ENCODE results near the gene CD37. TPM values are rescaled to one million over a fixed set of nuclear protein-coding genes. Genes with fewer than 3 reads are reported as not detected.

The CD37 gene
- total RNA-seq, 1 donor from 2014 or later = 2.3 TPM

- DNase-seq = no peak
Measured at GRCh38 chr19:49380391-49380790, 45.2 kb downstream of the CD37 start.

GRCh38 chr19:49382639-49383038 is 47.4 kb downstream of the CD37 start:
- no peak for DNase-seq

GRCh38 chr19:49383599-49383998 is 48.4 kb downstream of the CD37 start:
- no peak for DNase-seq

GRCh38 chr19:49387936-49388372 is 52.7 kb downstream of the CD37 start, which contains the start of gene KASH5:
KASH5 (plus strand) TSS chr19:49388249; CDS start chr19:49390884, 2,635 bp downstream.
- peak; percentile 22 for DNase-seq

GRCh38 chr19:49389406-49389805 is 54.2 kb downstream of the CD37 start:
- no peak for DNase-seq

Small RNAs within 50 kb of the gene (small RNA-seq; reads per million reads assigned to genes)
- not detected for gene MIR4324 (ENCODE audit: low replicate concordance)

Other genes with a start within 250 kb of the CD37 start
- gene SNRNP70, start 250.0 kb upstream of the CD37 start, total RNA-seq = 150 TPM
- 6.1 TPM for gene LIN7B, start 221.0 kb upstream of the CD37 start, total RNA-seq
- gene C19orf73, start 216.3 kb upstream of the CD37 start, total RNA-seq = 0.51 TPM
- gene PPFIA3, start 215.9 kb upstream of the CD37 start, total RNA-seq = 9.7 TPM
- gene HRC, start 180.0 kb upstream of the CD37 start, total RNA-seq = 154 TPM
- 28.2 TPM for gene TRPM4, start 177.6 kb upstream of the CD37 start, total RNA-seq
- 0.51 TPM for gene SLC6A16, start 10.2 kb upstream of the CD37 start, total RNA-seq
- 30.9 TPM for gene TEAD2, start 27.0 kb downstream of the CD37 start, total RNA-seq
- gene DKKL1, start 28.5 kb downstream of the CD37 start, total RNA-seq = not detected
- gene KASH5, start 52.8 kb downstream of the CD37 start, total RNA-seq = not detected
- not detected for gene PTH2, start 88.0 kb downstream of the CD37 start, total RNA-seq
- gene GFY, start 90.0 kb downstream of the CD37 start, total RNA-seq = not detected
- gene SLC17A7, start 106.1 kb downstream of the CD37 start, total RNA-seq = 1.4 TPM
- gene PIH1D1, start 116.4 kb downstream of the CD37 start, total RNA-seq = 58.3 TPM
- 34.6 TPM for gene ALDH16A1, start 117.8 kb downstream of the CD37 start, total RNA-seq
- 2.5 TPM for gene FLT3LG, start 138.8 kb downstream of the CD37 start, total RNA-seq
- gene RPL13A, start 152.2 kb downstream of the CD37 start, total RNA-seq = 1,944 TPM
- 5,071 TPM for gene RPS11, start 161.0 kb downstream of the CD37 start, total RNA-seq
- 122 TPM for gene FCGRT, start 177.3 kb downstream of the CD37 start, total RNA-seq
- 41.4 TPM for gene RCN3, start 192.6 kb downstream of the CD37 start, total RNA-seq
- gene NOSIP, start 245.2 kb downstream of the CD37 start, total RNA-seq = 47.6 TPM
- gene PRRG2, start 245.9 kb downstream of the CD37 start, total RNA-seq = 3.4 TPM

All from tongue (tissue), 3 donors.